NB4 (cell line): ENCODE data around the gene COPG2.

ENCODE experiments used
- CTCF ChIP-seq: IDR thresholded peaks from one replicate; pipeline ENCODE4 v1.5.1; 2012; ENCODE audit warnings: low read depth, low read length
- MYC ChIP-seq: IDR thresholded peaks from 2 replicates; pipeline ENCODE4 v1.6.1; 2011; ENCODE audit warnings: low read depth, low read length
- POLR2A ChIP-seq: IDR thresholded peaks from 2 replicates; pipeline ENCODE4 v1.6.1; 2011; ENCODE audit warnings: mild to moderate bottlenecking; ENCODE audit not compliant: insufficient read length; ENCODE audit errors: extremely low read depth
- TF ChIP-seq, protein P1 (sequence below): IDR thresholded peaks from 2 replicates; pipeline ENCODE4 v1.6.1; 2011; ENCODE audit warnings: low read depth, low read length

DNA sequence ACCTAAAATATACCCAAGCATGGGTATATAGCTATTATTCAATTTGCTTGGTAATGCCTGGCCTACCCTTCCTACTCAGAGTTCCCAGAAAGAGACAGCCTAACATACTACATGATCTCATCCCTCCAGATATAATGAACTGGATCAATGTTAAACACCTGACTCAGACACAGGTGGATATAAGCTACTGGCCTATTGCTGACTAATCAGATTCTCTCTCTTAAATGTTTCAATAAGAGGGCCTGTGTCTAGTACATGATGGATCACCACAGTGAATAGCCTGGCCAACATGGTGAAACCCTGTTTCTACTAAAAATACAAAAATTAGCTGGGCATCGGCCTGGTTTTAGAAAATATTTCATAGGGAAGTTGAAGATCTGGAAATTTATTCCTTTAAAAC is 54.1 kb downstream of the COPG2 start:
- TF ChIP-seq CTCF = no peak
- TF ChIP-seq POLR2A = no peak
- TF ChIP-seq, protein P1, sequence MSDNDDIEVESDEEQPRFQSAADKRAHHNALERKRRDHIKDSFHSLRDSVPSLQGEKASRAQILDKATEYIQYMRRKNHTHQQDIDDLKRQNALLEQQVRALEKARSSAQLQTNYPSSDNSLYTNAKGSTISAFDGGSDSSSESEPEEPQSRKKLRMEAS = no peak
- TF ChIP-seq MYC = no peak
